Measurements from ENCODE around the gene RP9. TPM values are rescaled to one million over a fixed set of nuclear protein-coding genes. Genes with fewer than 3 reads are reported as not detected.
A peak's percentile ranks its signal among the peaks of the same experiment; 100 is the strongest.

The RP9 gene
- total and polyA plus RNA-seq, 9 of the 15 experiments (the other 6 are each of a cell fraction or from before 2014, with no cell fraction given) = 10.7 to 44.8 (median 33.4) TPM

DNA sequence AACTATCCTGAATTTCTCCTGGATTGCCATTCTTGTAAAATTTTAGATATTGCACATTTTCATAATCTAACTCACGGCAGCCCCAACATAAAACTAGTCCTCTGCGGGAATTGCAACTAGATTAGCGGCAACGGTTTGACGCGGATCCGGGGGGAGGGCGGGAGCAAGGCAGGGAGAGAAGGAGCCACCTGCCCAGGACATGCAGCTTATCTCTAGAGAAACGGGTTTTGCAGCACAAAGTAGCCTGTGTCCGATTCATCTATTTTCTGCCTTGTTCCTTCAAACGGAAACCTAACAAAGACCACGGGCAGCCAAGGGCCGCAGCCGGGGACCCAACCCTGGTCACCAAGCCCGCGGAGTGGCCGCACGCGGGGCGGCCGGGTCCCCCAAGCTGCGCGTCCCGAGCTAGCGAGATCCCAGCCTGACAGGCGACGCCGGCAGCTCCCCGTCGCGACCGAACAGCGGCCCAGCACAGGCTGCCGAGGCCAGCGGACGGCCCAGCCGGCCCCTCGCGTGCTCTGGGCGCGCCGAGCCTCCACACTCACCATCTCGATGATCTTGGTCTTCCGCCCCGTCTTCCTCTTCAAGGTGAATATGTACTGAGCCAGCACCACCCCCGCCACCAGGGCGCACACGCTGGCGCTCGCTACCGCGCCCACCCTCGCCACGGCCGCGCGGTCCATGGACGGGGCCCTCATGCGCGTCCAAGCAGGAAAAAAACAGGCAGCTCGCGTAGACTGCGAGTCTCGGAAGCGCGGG, 47.0 kb downstream of the RP9 start, which contains the start of gene NT5C3A (continued):
- TF ChIP-seq, protein P1, sequence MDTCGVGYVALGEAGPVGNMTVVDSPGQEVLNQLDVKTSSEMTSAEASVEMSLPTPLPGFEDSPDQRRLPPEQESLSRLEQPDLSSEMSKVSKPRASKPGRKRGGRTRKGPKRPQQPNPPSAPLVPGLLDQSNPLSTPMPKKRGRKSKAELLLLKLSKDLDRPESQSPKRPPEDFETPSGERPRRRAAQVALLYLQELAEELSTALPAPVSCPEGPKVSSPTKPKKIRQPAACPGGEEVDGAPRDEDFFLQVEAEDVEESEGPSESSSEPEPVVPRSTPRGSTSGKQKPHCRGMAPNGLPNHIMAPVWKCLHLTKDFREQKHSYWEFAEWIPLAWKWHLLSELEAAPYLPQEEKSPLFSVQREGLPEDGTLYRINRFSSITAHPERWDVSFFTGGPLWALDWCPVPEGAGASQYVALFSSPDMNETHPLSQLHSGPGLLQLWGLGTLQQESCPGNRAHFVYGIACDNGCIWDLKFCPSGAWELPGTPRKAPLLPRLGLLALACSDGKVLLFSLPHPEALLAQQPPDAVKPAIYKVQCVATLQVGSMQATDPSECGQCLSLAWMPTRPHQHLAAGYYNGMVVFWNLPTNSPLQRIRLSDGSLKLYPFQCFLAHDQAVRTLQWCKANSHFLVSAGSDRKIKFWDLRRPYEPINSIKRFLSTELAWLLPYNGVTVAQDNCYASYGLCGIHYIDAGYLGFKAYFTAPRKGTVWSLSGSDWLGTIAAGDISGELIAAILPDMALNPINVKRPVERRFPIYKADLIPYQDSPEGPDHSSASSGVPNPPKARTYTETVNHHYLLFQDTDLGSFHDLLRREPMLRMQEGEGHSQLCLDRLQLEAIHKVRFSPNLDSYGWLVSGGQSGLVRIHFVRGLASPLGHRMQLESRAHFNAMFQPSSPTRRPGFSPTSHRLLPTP (IDR thresholded peaks at IDR 0.05; ENCODE audit: borderline replicate concordance, extremely low read depth, insufficient read length) = no peak
- TF ChIP-seq NR2F6 (CRISPR knock-in tag; IDR thresholded peaks at IDR 0.05) = no peak
- TF ChIP-seq, protein P2, sequence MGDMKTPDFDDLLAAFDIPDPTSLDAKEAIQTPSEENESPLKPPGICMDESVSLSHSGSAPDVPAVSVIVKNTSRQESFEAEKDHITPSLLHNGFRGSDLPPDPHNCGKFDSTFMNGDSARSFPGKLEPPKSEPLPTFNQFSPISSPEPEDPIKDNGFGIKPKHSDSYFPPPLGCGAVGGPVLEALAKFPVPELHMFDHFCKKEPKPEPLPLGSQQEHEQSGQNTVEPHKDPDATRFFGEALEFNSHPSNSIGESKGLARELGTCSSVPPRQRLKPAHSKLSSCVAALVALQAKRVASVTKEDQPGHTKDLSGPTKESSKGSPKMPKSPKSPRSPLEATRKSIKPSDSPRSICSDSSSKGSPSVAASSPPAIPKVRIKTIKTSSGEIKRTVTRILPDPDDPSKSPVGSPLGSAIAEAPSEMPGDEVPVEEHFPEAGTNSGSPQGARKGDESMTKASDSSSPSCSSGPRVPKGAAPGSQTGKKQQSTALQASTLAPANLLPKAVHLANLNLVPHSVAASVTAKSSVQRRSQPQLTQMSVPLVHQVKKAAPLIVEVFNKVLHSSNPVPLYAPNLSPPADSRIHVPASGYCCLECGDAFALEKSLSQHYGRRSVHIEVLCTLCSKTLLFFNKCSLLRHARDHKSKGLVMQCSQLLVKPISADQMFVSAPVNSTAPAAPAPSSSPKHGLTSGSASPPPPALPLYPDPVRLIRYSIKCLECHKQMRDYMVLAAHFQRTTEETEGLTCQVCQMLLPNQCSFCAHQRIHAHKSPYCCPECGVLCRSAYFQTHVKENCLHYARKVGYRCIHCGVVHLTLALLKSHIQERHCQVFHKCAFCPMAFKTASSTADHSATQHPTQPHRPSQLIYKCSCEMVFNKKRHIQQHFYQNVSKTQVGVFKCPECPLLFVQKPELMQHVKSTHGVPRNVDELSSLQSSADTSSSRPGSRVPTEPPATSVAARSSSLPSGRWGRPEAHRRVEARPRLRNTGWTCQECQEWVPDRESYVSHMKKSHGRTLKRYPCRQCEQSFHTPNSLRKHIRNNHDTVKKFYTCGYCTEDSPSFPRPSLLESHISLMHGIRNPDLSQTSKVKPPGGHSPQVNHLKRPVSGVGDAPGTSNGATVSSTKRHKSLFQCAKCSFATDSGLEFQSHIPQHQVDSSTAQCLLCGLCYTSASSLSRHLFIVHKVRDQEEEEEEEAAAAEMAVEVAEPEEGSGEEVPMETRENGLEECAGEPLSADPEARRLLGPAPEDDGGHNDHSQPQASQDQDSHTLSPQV (IDR thresholded peaks at IDR 0.05) = no peak
- TF ChIP-seq FOXA3 (CRISPR knock-in tag; conservative IDR thresholded peaks at IDR 0.05 in 1 of 2, IDR thresholded peaks at IDR 0.05 in 1 of 2) = no peak
- TF ChIP-seq PTTG1 (tag; IDR thresholded peaks at IDR 0.05; ENCODE audit: low read depth) = no peak
- peak; percentile 59; the same call in 1 of the 2 replicates for TF ChIP-seq MYC (IDR thresholded peaks at IDR 0.05; ENCODE audit: low read depth, low read length)
- TF ChIP-seq MYC (CRISPR knock-in tag; IDR thresholded peaks at IDR 0.05; ENCODE audit: borderline replicate concordance, low read depth) = no peak
- TF ChIP-seq KDM1A (IDR thresholded peaks at IDR 0.05) = no peak
- no peak for TF ChIP-seq PRMT5 (CRISPR knock-in tag; IDR thresholded peaks at IDR 0.05)
- no peak for TF ChIP-seq BRCA1 (IDR thresholded peaks at IDR 0.05)
- TF ChIP-seq BRCA1 (CRISPR knock-in tag; IDR thresholded peaks at IDR 0.05) = 0 out of 2 replicates have a peak, but pooled peaks have one; percentile 75
- TF ChIP-seq TAF15 (IDR thresholded peaks at IDR 0.05; ENCODE audit: low read depth, low read length) = no peak
- TF ChIP-seq ZNF764 (CRISPR knock-in tag; IDR thresholded peaks at IDR 0.05; ENCODE audit: low read depth) = no peak
- TF ChIP-seq THRAP3 (IDR thresholded peaks at IDR 0.05; ENCODE audit: borderline replicate concordance) = no peak
- no peak for TF ChIP-seq ZNF347 (CRISPR knock-in tag; IDR thresholded peaks at IDR 0.05; ENCODE audit: low read depth)
- TF ChIP-seq DNMT1 (IDR thresholded peaks at IDR 0.05) = no peak
- no peak for TF ChIP-seq ZNF212 (CRISPR knock-in tag; IDR thresholded peaks at IDR 0.05)
- TF ChIP-seq ZNF121 (CRISPR knock-in tag; conservative IDR thresholded peaks at IDR 0.05) = 0 out of 2 replicates have a peak, but pooled peaks have one; percentile 7
- peak; percentile 71; the same call in 1 of the 2 replicates for TF ChIP-seq CHD2 (IDR thresholded peaks at IDR 0.05; ENCODE audit: low read depth, low read length)
- TF ChIP-seq TRIM28 (IDR thresholded peaks at IDR 0.05) = no peak
- no peak for TF ChIP-seq ZNF551 (CRISPR knock-in tag; IDR thresholded peaks at IDR 0.05)
- peak; percentile 91 for TF ChIP-seq POLR2G (IDR thresholded peaks at IDR 0.05; ENCODE audit: low read depth, low read length)
- peak; percentile 79 for TF ChIP-seq SUPT5H (IDR thresholded peaks at IDR 0.05)
- TF ChIP-seq KDM2B (CRISPR knock-in tag; IDR thresholded peaks at IDR 0.05) = 0 out of 2 replicates have a peak, but pooled peaks have one; percentile 64
